Panc1 (cell line): ENCODE data around the gene MRPL43. TPM values are rescaled to one million over a fixed set of nuclear protein-coding genes. Genes with fewer than 3 reads are reported as not detected.
A peak's percentile ranks its signal among the peaks of the same experiment; 100 is the strongest.

Experiments used
- ATAC-seq: fragments of 200-7000 bp; cut with Tn5 transposase; 2 replicates; pipeline ENCODE4 v1.9.1; 2020; ENCODE audit warnings: mild to moderate bottlenecking, moderate library complexity
- BruUV-seq: library from RNA; stranded (reverse); fragments of 400-500 nt; replicated peaks from 2 replicates; lab custom pipeline; 2021; lab: Mats Ljungman, UMichigan
- CTCF ChIA-PET: fragments of 300-600 bp; sonication (Branson Sonifier 250); formaldehyde crosslinking; loops from one replicate; lab custom pipeline; 2022; ENCODE audit warnings: antibody characterized with exemption; lab: Charles Lee
- POLR2A ChIA-PET: fragments of 300-600 bp; sonication (Branson Sonifier 250); formaldehyde crosslinking; loops from one replicate; lab custom pipeline; 2022; ENCODE audit warnings: antibody characterized with exemption; lab: Charles Lee
- DNase-seq: peaks from one replicate; pipeline ENCODE4 v3.0.0-alpha.2; 2010; ENCODE audit warnings: low read depth, low spot score
- H3K27ac ChIP-seq: 2 replicates; pipeline ENCODE4 v1.5.1; 2011; ENCODE audit warnings: mild to moderate bottlenecking, low read length, inconsistent platforms
- H3K27me3 ChIP-seq: fragments of 200-500 bp; sonication (Bioruptor generic); 2 replicates; pipeline ENCODE4 v1.6.0; 2014; ENCODE audit warnings: low read length, inconsistent platforms; ENCODE audit not compliant: control insufficient read depth, insufficient read depth
- H3K36me3 ChIP-seq: fragments of 200-500 bp; sonication (Bioruptor generic); 2 replicates; pipeline ENCODE4 v1.5.1; 2014; ENCODE audit warnings: inconsistent platforms, mild to moderate bottlenecking, low read length, moderate library complexity; ENCODE audit not compliant: control insufficient read depth, insufficient read depth
- H3K4me1 ChIP-seq: 2 replicates; pipeline ENCODE4 v1.5.1; 2011; ENCODE audit warnings: inconsistent platforms, mild to moderate bottlenecking, low read length, moderate library complexity; ENCODE audit not compliant: control insufficient read depth, insufficient read depth
- H3K4me3 ChIP-seq, 2 experiments: 2 replicates each; pipeline ENCODE4 v1.5.1; 2011 to 2012; ENCODE audit warnings: low read depth in 2 of 2, low read length in 2 of 2, mild to moderate bottlenecking in 2 of 2, inconsistent platforms in 1 of 2, moderate library complexity in 1 of 2
- H3K9me3 ChIP-seq: fragments of 200-500 bp; sonication (Bioruptor generic); 2 replicates; pipeline ENCODE4 v1.5.1; 2014; ENCODE audit warnings: low read depth, mild to moderate bottlenecking, inconsistent platforms, low read length, moderate library complexity; ENCODE audit not compliant: control insufficient read depth, insufficient read depth
- POLR2AphosphoS5 ChIP-seq: IDR thresholded peaks from 2 replicates; pipeline ENCODE4 v1.6.1; 2012; ENCODE audit warnings: mild to moderate bottlenecking, low read depth, low read length, moderate library complexity
- SIN3A ChIP-seq: IDR thresholded peaks from 2 replicates; pipeline ENCODE4 v1.6.1; 2012; ENCODE audit warnings: low read depth, mild to moderate bottlenecking, low read length, moderate library complexity, borderline replicate concordance; ENCODE audit not compliant: insufficient read depth
- TCF7L2 ChIP-seq: IDR thresholded peaks from 2 replicates; pipeline ENCODE4 v1.6.1; 2011; ENCODE audit warnings: mild to moderate bottlenecking, low read depth, low read length, inconsistent platforms
- in situ Hi-C: cut with HindIII; loops from 2 replicates; pipeline ENCODE4 v1.10.0; 2016; ENCODE audit warnings: low sequenced_read_pairs, low pct_unique_long_range_greater_than_20kb
- intact Hi-C: fragments of 100-400 bp; cut with micrococcal nuclease; formaldehyde crosslinking; loops from one replicate; pipeline ENCODE4 v1.10.0; 2022; ENCODE audit not compliant: unreplicated experiment
- total RNA-seq: library from RNA; stranded (reverse); gene quantifications from one replicate; pipeline ENCODE4 v1.2.1, GENCODE V29; 2021; ENCODE audit not compliant: unreplicated experiment
- TF ChIP-seq, protein P1 (sequence below): fragments of 450-650 bp; IDR thresholded peaks from 2 replicates; pipeline ENCODE4 v1.5.1; 2017; ENCODE audit warnings: mild to moderate bottlenecking
- TF ChIP-seq, protein P2 (sequence below), 2 experiments: IDR thresholded peaks; 2 replicates each; pipeline ENCODE4 v1.6.1; 2011 to 2012; ENCODE audit warnings: low read depth in 2 of 2, control low read depth in 1 of 2, low read length in 1 of 2, mild to moderate bottlenecking in 1 of 2, moderate library complexity in 1 of 2; ENCODE audit not compliant: insufficient read depth in 1 of 2

The MRPL43 gene
- total RNA-seq, 1 experiment from 2014 or later: 108 TPM

DNA sequence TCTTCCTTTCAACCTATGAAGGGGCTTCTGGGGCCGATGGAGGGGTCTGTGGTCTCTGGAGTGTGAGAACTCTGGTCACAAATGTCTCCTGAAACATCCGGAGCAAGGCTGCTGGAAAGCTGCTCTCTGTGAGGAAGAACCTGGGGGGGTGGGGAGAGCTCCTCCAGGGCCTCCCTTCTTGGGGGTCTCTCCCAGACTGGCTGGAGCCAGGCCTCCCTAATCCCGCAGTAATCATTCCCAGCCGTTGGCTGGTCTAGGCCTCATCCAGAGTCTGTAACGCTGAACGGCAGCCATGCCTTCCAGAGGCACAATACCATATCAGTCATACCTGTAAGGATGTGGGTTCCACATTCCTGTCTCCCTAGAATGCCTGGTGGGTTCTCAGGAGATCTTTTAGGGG is 7.9 kb upstream of the MRPL43 start:
- Histone ChIP-seq H3K27me3 (no peaks in the 10 kb centered on the region), H3K36me3 (peaks cover 14% of the 10 kb centered on the region), H3K27ac (no peak overlapping the region; the same call in none of the 2 replicates), H3K4me3 (no peak overlapping the region), H3K4me1 (peaks cover 26% of the 10 kb centered on the region), H3K9me3 (no peaks in the 10 kb centered on the region)
- ChIA-PET CTCF (interaction anchor here (1.5 kb wide), 1 partner anchor 16 kb away, joined by 6 read pairs; no protein-coding TSS in a partner anchor), POLR2A (no interaction called here)
- intact Hi-C loops: no loop called here
- DNase-seq (no peak), ATAC-seq (no peak)
- TF ChIP-seq SIN3A: no peak
- no peak for TF ChIP-seq POLR2AphosphoS5
- TF ChIP-seq, protein P1, sequence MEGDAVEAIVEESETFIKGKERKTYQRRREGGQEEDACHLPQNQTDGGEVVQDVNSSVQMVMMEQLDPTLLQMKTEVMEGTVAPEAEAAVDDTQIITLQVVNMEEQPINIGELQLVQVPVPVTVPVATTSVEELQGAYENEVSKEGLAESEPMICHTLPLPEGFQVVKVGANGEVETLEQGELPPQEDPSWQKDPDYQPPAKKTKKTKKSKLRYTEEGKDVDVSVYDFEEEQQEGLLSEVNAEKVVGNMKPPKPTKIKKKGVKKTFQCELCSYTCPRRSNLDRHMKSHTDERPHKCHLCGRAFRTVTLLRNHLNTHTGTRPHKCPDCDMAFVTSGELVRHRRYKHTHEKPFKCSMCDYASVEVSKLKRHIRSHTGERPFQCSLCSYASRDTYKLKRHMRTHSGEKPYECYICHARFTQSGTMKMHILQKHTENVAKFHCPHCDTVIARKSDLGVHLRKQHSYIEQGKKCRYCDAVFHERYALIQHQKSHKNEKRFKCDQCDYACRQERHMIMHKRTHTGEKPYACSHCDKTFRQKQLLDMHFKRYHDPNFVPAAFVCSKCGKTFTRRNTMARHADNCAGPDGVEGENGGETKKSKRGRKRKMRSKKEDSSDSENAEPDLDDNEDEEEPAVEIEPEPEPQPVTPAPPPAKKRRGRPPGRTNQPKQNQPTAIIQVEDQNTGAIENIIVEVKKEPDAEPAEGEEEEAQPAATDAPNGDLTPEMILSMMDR: no peak
- no peak for TF ChIP-seq TCF7L2
- TF ChIP-seq, protein P2, sequence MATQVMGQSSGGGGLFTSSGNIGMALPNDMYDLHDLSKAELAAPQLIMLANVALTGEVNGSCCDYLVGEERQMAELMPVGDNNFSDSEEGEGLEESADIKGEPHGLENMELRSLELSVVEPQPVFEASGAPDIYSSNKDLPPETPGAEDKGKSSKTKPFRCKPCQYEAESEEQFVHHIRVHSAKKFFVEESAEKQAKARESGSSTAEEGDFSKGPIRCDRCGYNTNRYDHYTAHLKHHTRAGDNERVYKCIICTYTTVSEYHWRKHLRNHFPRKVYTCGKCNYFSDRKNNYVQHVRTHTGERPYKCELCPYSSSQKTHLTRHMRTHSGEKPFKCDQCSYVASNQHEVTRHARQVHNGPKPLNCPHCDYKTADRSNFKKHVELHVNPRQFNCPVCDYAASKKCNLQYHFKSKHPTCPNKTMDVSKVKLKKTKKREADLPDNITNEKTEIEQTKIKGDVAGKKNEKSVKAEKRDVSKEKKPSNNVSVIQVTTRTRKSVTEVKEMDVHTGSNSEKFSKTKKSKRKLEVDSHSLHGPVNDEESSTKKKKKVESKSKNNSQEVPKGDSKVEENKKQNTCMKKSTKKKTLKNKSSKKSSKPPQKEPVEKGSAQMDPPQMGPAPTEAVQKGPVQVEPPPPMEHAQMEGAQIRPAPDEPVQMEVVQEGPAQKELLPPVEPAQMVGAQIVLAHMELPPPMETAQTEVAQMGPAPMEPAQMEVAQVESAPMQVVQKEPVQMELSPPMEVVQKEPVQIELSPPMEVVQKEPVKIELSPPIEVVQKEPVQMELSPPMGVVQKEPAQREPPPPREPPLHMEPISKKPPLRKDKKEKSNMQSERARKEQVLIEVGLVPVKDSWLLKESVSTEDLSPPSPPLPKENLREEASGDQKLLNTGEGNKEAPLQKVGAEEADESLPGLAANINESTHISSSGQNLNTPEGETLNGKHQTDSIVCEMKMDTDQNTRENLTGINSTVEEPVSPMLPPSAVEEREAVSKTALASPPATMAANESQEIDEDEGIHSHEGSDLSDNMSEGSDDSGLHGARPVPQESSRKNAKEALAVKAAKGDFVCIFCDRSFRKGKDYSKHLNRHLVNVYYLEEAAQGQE (IDR thresholded peaks at IDR 0.05; ENCODE audit: insufficient read depth in 1 of 2, low read depth in 2 of 2, low read length in 1 of 2): no peak
- in situ Hi-C loops: no loop called here
- BruUV-seq: no TSS peak

DNA sequence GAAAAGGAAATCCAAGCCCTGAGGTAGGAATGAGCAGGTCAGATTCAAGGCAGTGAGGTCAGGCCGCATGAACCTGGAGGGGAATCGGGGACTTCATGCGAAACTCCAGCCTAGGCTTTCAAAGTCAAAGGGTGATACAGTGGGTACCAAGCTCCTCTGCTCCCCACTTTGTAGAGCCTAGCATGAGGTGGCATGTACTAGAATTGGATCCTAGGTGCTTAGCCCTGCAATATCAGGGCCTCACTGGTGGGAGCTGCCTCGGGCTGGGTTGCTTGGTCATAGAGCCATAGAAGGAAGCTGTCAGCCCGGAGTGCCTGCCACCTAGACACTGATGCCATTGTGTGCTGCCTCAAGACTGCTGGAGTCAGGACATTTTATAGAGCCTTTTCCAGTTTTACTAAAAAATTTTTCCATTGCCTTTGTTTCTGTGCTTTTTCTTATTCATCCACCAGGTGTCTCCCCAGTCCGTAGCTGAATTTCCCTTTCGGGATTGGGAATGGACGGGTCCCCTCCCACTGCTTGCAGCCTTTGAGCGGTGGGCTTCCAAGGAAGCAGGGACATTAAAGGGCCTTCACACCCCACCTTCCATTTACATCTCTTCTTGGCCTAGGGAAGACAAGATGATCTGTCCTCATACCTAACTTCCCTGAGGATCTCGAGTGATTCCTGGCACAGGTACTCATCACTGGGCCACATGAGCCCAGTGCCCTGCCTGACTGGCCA is 6.8 kb upstream of the MRPL43 start:
- intact Hi-C loops: loop anchor here (1.0 kb wide), 1 partner anchor 20 kb away; no protein-coding TSS in a partner anchor
- Histone ChIP-seq H3K27me3 (no peaks in the 10 kb centered on the region), H3K4me1 (peaks cover 34% of the 10 kb centered on the region), H3K4me3 (no peak overlapping the region), H3K9me3 (no peaks in the 10 kb centered on the region), H3K36me3 (peaks cover 25% of the 10 kb centered on the region), H3K27ac (peak overlapping the region; percentile 40)
- POLR2A ChIA-PET: no interaction called here
- CTCF ChIA-PET: interaction anchor here (0.6 to 1.2 kb wide), 3 partner anchors 17 to 64 kb away, joined by 4 to 7 read pairs (median 6); no protein-coding TSS in a partner anchor
- DNase-seq (no peak), ATAC-seq (no peak)
- TF ChIP-seq, protein P1: peak; percentile 92
- TF ChIP-seq, protein P2 (IDR thresholded peaks at IDR 0.05; ENCODE audit: insufficient read depth in 1 of 2, low read depth in 2 of 2, low read length in 1 of 2): no peak
- TF ChIP-seq POLR2AphosphoS5 (0 out of 2 replicates have a peak, but pooled peaks have one; percentile 14), SIN3A (no peak), TCF7L2 (no peak)
- in situ Hi-C loops: no loop called here
- BruUV-seq: TSS peak; percentile 74
